ENCODE measurements around the gene MPZL1.

Gene MPZL1

GRCh38 chr1:167746013-167746672 lies 24.4 kb downstream of the MPZL1 start:
- Mint-ChIP-seq H3K27ac (no peak overlapping the region), H3K4me3 (no peak overlapping the region), H3K36me3 (ENCODE audit: low read depth) (no peaks in the 10 kb centered on the region), H3K4me1 (ENCODE audit: low read depth) (no peaks in the 10 kb centered on the region), H3K9me3 (no peaks in the 10 kb centered on the region), H3K27me3 (no peaks in the 10 kb centered on the region)

GRCh38 chr1:167746988-167747655 lies 25.3 kb downstream of the MPZL1 start:
- Mint-ChIP-seq H3K27ac (no peak overlapping the region), H3K9me3 (no peaks in the 10 kb centered on the region), H3K27me3 (no peaks in the 10 kb centered on the region), H3K4me3 (no peak overlapping the region), H3K36me3 (ENCODE audit: low read depth) (no peaks in the 10 kb centered on the region), H3K4me1 (ENCODE audit: low read depth) (peaks cover 6% of the 10 kb centered on the region)

GRCh38 chr1:167747988-167748387 lies 26.2 kb downstream of the MPZL1 start:
- no peaks in the 10 kb centered on the region for H3K36me3 Mint-ChIP-seq (ENCODE audit: low read depth)
- H3K27ac Mint-ChIP-seq = no peak overlapping the region
- H3K4me3 Mint-ChIP-seq = no peak overlapping the region
- H3K27me3 Mint-ChIP-seq = no peaks in the 10 kb centered on the region
- no peaks in the 10 kb centered on the region for H3K9me3 Mint-ChIP-seq
- H3K4me1 Mint-ChIP-seq (ENCODE audit: low read depth) = peaks cover 14% of the 10 kb centered on the region

GRCh38 chr1:167748906-167749305 lies 27.1 kb downstream of the MPZL1 start:
- Mint-ChIP-seq H3K27me3 (no peaks in the 10 kb centered on the region), H3K27ac (no peak overlapping the region), H3K36me3 (ENCODE audit: low read depth) (no peaks in the 10 kb centered on the region), H3K4me1 (ENCODE audit: low read depth) (peaks cover 18% of the 10 kb centered on the region), H3K9me3 (no peaks in the 10 kb centered on the region), H3K4me3 (no peak overlapping the region)

- Mint-ChIP-seq H3K4me3 (no peak overlapping the region), H3K4me1 (ENCODE audit: low read depth) (peaks cover 18% of the 10 kb centered on the region), H3K36me3 (ENCODE audit: low read depth) (no peaks in the 10 kb centered on the region), H3K9me3 (no peaks in the 10 kb centered on the region), H3K27ac (no peak overlapping the region), H3K27me3 (no peaks in the 10 kb centered on the region)
These were observed 28.0 kb downstream of the MPZL1 start for GRCh38 chr1:167749741-167750140.

GRCh38 chr1:167750641-167751040 lies 28.9 kb downstream of the MPZL1 start:
- H3K27ac Mint-ChIP-seq = no peak overlapping the region
- no peaks in the 10 kb centered on the region for H3K9me3 Mint-ChIP-seq
- no peaks in the 10 kb centered on the region for H3K27me3 Mint-ChIP-seq
- no peaks in the 10 kb centered on the region for H3K36me3 Mint-ChIP-seq (ENCODE audit: low read depth)
- peaks cover 18% of the 10 kb centered on the region for H3K4me1 Mint-ChIP-seq (ENCODE audit: low read depth)
- no peak overlapping the region for H3K4me3 Mint-ChIP-seq

- Mint-ChIP-seq H3K27ac (no peak overlapping the region), H3K27me3 (no peaks in the 10 kb centered on the region), H3K9me3 (no peaks in the 10 kb centered on the region)
These were observed 29.9 kb downstream of the MPZL1 start for GRCh38 chr1:167751676-167752075.

GRCh38 chr1:167752219-167752985 lies 30.6 kb downstream of the MPZL1 start:
- Mint-ChIP-seq H3K36me3 (ENCODE audit: low read depth) (no peaks in the 10 kb centered on the region), H3K9me3 (no peaks in the 10 kb centered on the region), H3K4me3 (peak overlapping the region; percentile 1), H3K4me1 (ENCODE audit: low read depth) (peaks cover 24% of the 10 kb centered on the region), H3K27ac (peak overlapping the region; percentile 29), H3K27me3 (no peaks in the 10 kb centered on the region)

More at GRCh38 chr1:167751676-167752075, 29.9 kb downstream of the MPZL1 start:
- Mint-ChIP-seq H3K4me3 (no peak overlapping the region), H3K36me3 (ENCODE audit: low read depth) (no peaks in the 10 kb centered on the region), H3K4me1 (ENCODE audit: low read depth) (peaks cover 20% of the 10 kb centered on the region)

- no peak overlapping the region for H3K27ac Mint-ChIP-seq
- H3K36me3 Mint-ChIP-seq (ENCODE audit: low read depth) = no peaks in the 10 kb centered on the region
- no peaks in the 10 kb centered on the region for H3K27me3 Mint-ChIP-seq
- no peaks in the 10 kb centered on the region for H3K9me3 Mint-ChIP-seq
- peaks cover 24% of the 10 kb centered on the region for H3K4me1 Mint-ChIP-seq (ENCODE audit: low read depth)
- no peak overlapping the region for H3K4me3 Mint-ChIP-seq
These were observed 33.9 kb downstream of the MPZL1 start for GRCh38 chr1:167755654-167756053.

GRCh38 chr1:167756730-167757405 lies 35.1 kb downstream of the MPZL1 start:
- no peaks in the 10 kb centered on the region for H3K9me3 Mint-ChIP-seq
- peaks cover 32% of the 10 kb centered on the region for H3K4me1 Mint-ChIP-seq (ENCODE audit: low read depth)
- H3K27ac Mint-ChIP-seq = no peak overlapping the region
- H3K4me3 Mint-ChIP-seq = no peak overlapping the region
- no peaks in the 10 kb centered on the region for H3K36me3 Mint-ChIP-seq (ENCODE audit: low read depth)
- no peaks in the 10 kb centered on the region for H3K27me3 Mint-ChIP-seq

- no peak overlapping the region for H3K27ac Mint-ChIP-seq
- no peaks in the 10 kb centered on the region for H3K9me3 Mint-ChIP-seq
- no peaks in the 10 kb centered on the region for H3K27me3 Mint-ChIP-seq
- peaks cover 32% of the 10 kb centered on the region for H3K4me1 Mint-ChIP-seq (ENCODE audit: low read depth)
- no peaks in the 10 kb centered on the region for H3K36me3 Mint-ChIP-seq (ENCODE audit: low read depth)
- H3K4me3 Mint-ChIP-seq = no peak overlapping the region
These were observed 35.9 kb downstream of the MPZL1 start for GRCh38 chr1:167757433-167758309.

GRCh38 chr1:167761400-167761799 lies 39.6 kb downstream of the MPZL1 start:
- Mint-ChIP-seq H3K9me3 (no peaks in the 10 kb centered on the region), H3K27ac (no peak overlapping the region), H3K36me3 (ENCODE audit: low read depth) (no peaks in the 10 kb centered on the region), H3K4me1 (ENCODE audit: low read depth) (peaks cover 27% of the 10 kb centered on the region), H3K27me3 (no peaks in the 10 kb centered on the region), H3K4me3 (no peak overlapping the region)

GRCh38 chr1:167762061-167762746 lies 40.4 kb downstream of the MPZL1 start:
- Mint-ChIP-seq H3K4me3 (peak overlapping the region; percentile 17), H3K27ac (peak overlapping the region; percentile 28), H3K4me1 (ENCODE audit: low read depth) (peaks cover 21% of the 10 kb centered on the region), H3K27me3 (no peaks in the 10 kb centered on the region), H3K36me3 (ENCODE audit: low read depth) (peaks cover 4% of the 10 kb centered on the region), H3K9me3 (no peaks in the 10 kb centered on the region)

Measured in stimulated activated naive CD8-positive, alpha-beta T cell treated with anti-CD3 and anti-CD28 coated beads, Interleukin-15, Interleukin-2, amounts not matched to agents 100 ng/mL and 50 ng/mL, for 24 hours (primary cell).